Measurements from ENCODE around the gene SNAP29.
"Not testable (repeated sequence)": the region's sequence is repeated elsewhere in the genome, so short reads cannot be mapped to it uniquely, and the experiment has no call there.

SNAP29 gene

DNA sequence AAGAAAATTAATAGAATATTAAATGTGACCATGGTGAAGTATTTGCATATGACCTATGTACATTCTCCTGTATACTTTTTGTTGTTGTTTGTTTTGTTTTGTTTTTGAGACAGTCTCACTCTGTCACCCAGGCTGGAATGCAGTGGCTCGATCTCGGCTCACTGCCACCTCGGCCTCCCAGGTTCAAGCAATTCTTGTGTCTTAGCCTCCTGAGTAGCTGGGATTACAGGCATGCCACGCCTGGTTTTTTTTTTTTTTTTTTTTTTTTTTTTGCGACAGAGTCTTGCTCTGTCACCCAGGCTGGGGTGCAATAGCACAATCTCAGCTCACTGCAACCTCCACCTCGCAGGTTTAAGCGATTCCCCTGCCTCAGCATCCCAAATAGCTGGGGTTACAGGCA lies 38.9 kb downstream of the SNAP29 start:
- H2BK120ac ChIP-seq (ENCODE audit: low read depth, low read length); H3K4me3 ChIP-seq (ENCODE audit: insufficient read depth in 1 of 2, low read depth in 1 of 2, low read length in 2 of 2); H3K9me3 ChIP-seq (ENCODE audit: control insufficient read depth, low read length); H2AFZ ChIP-seq (ENCODE audit: low read depth, low read length); H4K8ac ChIP-seq (ENCODE audit: low read length); H2BK15ac ChIP-seq (ENCODE audit: low read depth, poor library complexity, severe bottlenecking); H4K91ac ChIP-seq (ENCODE audit: low read length); H2AK5ac ChIP-seq (ENCODE audit: low read length, severe bottlenecking); H3K79me1 ChIP-seq (replicated peaks; ENCODE audit: low read length, poor library complexity, severe bottlenecking); H3K18ac ChIP-seq (ENCODE audit: low read depth in 1 of 2, low read length in 2 of 2); H3K36me3 ChIP-seq (ENCODE audit: control insufficient read depth in 1 of 2, insufficient read depth in 2 of 2, low read depth in 1 of 2, low read length in 2 of 2); H3K4me2 ChIP-seq (ENCODE audit: low read length, poor library complexity, severe bottlenecking); H3K4me1 ChIP-seq (ENCODE audit: control insufficient read depth, insufficient read depth, low read depth, low read length); H3K9ac ChIP-seq (ENCODE audit: low read length); H3K27me3 ChIP-seq (ENCODE audit: control insufficient read depth in 1 of 2, insufficient read depth in 1 of 2, low read length in 2 of 2); DNase-seq; H2BK12ac ChIP-seq (ENCODE audit: low read length in 2 of 2); H3K27ac ChIP-seq (ENCODE audit: low read length, poor library complexity, severe bottlenecking); H2BK5ac ChIP-seq (ENCODE audit: low read depth, low read length, poor library complexity, severe bottlenecking); H3K14ac ChIP-seq (ENCODE audit: low read length in 2 of 2); H3K23ac ChIP-seq (ENCODE audit: low read length in 2 of 2); H3K4ac ChIP-seq (ENCODE audit: low read depth in 1 of 2, low read length in 2 of 2): not testable (repeated sequence)
- 86% methylated on average over 6 of the region's 7 CpGs for WGBS

DNA sequence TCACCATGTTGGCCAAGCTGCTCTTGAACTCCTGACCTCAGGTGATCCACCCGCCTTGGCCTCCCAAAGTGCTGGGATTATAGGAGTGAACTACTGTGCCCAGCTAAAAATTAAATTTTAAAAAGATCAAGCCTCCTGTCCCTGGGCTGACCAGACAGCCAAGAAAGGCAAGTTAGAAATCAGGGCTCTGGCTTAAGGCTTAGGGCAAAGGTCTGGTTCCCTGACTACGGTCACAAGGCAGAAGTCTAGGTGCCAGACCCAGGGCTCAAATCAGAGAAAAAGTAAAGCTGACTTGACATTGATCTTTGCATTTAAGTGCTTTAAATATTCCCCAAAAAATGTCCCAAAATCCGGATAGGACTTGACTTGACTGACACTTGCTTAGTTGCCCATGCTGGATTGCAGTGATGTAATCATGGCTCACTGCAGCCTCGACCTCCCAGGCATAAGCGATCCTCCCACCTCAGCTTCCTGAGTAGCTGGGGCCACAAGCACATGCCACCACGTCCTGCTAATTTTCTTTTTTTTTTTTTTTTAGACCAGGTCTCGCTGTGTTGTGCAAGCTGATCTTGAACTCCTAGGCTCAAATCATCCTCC lies 41.1 kb downstream of the SNAP29 start:
- no peak overlapping the region for H3K9ac ChIP-seq (ENCODE audit: low read length)
- no peak overlapping the region for H2BK120ac ChIP-seq (ENCODE audit: low read depth, low read length)
- no peak overlapping the region for H3K23ac ChIP-seq (ENCODE audit: low read length in 2 of 2)
- no peak overlapping the region for H3K27ac ChIP-seq (ENCODE audit: low read length, poor library complexity, severe bottlenecking)
- no peaks in the 10 kb centered on the region for H3K36me3 ChIP-seq (ENCODE audit: control insufficient read depth in 1 of 2, insufficient read depth in 2 of 2, low read depth in 1 of 2, low read length in 2 of 2)
- no peak overlapping the region for H2BK12ac ChIP-seq (ENCODE audit: low read length in 2 of 2)
- WGBS, result 73% methylated on average over 7 of the region's 7 CpGs
- no peak overlapping the region for H3K14ac ChIP-seq (ENCODE audit: low read length in 2 of 2)
- H4K91ac ChIP-seq (ENCODE audit: low read length), result no peak overlapping the region
- H4K8ac ChIP-seq (ENCODE audit: low read length), result no peak overlapping the region
- H3K18ac ChIP-seq (ENCODE audit: low read depth in 1 of 2, low read length in 2 of 2), result no peak overlapping the region
- H3K4me1 ChIP-seq (ENCODE audit: control insufficient read depth, insufficient read depth, low read depth, low read length), result no peaks in the 10 kb centered on the region
- H3K27me3 ChIP-seq (ENCODE audit: control insufficient read depth in 1 of 2, insufficient read depth in 1 of 2, low read length in 2 of 2), result no peaks in the 10 kb centered on the region
- no peak overlapping the region for H2AK5ac ChIP-seq (ENCODE audit: low read length, severe bottlenecking)
- H2BK15ac ChIP-seq (ENCODE audit: low read depth, poor library complexity, severe bottlenecking), result no peak overlapping the region
- no peak overlapping the region for H3K4ac ChIP-seq (ENCODE audit: low read depth in 1 of 2, low read length in 2 of 2)
- H3K79me1 ChIP-seq (replicated peaks; ENCODE audit: low read length, poor library complexity, severe bottlenecking), result no peaks in the 10 kb centered on the region
- no peak overlapping the region for H3K4me2 ChIP-seq (ENCODE audit: low read length, poor library complexity, severe bottlenecking)
- no peak for DNase-seq
- no peak overlapping the region for H2BK5ac ChIP-seq (ENCODE audit: low read depth, low read length, poor library complexity, severe bottlenecking)
- H3K9me3 ChIP-seq (ENCODE audit: control insufficient read depth, low read length), result no peaks in the 10 kb centered on the region
- no peak overlapping the region for H3K4me3 ChIP-seq (ENCODE audit: insufficient read depth in 1 of 2, low read depth in 1 of 2, low read length in 2 of 2)
- no peak overlapping the region for H2AFZ ChIP-seq (ENCODE audit: low read depth, low read length)

DNA sequence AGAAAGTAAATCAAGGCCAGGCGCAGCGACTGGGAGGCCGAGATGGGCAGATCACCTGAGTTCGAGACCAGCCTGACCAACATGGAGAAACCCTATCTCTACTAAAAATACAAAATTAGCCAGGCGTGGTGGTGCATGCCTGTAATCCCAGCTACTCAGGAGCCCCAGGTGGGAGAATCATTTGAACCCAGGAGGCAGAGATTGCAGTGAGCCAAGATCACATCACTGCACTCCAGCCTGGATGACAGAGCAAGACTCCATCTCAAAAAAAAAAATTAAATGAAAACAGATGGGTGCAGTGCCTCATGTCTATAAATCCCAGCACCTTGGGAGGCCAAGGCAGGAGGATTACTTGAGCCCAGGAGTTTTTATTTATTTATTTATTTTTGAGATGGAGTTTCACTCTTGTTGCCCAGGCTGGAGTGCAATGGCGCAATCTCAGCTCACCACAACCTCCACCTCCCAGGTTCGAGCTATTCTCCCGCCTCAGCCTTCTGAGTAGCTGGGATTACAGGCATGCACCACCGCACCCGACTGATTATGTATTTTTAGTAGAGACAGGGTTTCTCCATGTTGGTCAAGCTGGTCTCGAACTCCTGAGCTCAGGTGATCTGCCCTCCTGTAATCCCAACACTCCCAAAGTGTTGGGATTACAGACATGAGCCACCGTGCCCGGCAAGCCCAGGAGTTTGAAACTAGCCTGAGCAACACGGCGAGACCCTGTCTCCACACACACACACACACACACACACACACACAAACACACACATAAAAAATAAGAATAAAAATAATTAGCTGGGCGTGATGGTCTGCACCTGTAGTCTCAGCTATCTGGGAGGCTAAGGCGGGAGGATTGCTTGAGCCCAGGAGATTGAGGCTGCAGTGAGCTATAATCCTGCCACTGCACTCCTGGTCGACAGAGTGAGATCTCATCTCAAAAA lies 42.6 kb downstream of the SNAP29 start:
- 86% methylated on average over 12 of the region's 18 CpGs for WGBS
- not testable (repeated sequence) for H2BK15ac ChIP-seq (ENCODE audit: low read depth, poor library complexity, severe bottlenecking); H3K4me1 ChIP-seq (ENCODE audit: control insufficient read depth, insufficient read depth, low read depth, low read length); H3K27ac ChIP-seq (ENCODE audit: low read length, poor library complexity, severe bottlenecking); H3K4me2 ChIP-seq (ENCODE audit: low read length, poor library complexity, severe bottlenecking); H3K4ac ChIP-seq (ENCODE audit: low read depth in 1 of 2, low read length in 2 of 2); H3K9ac ChIP-seq (ENCODE audit: low read length); H3K36me3 ChIP-seq (ENCODE audit: control insufficient read depth in 1 of 2, insufficient read depth in 2 of 2, low read depth in 1 of 2, low read length in 2 of 2); H4K8ac ChIP-seq (ENCODE audit: low read length); H2BK5ac ChIP-seq (ENCODE audit: low read depth, low read length, poor library complexity, severe bottlenecking); H3K18ac ChIP-seq (ENCODE audit: low read depth in 1 of 2, low read length in 2 of 2); H3K9me3 ChIP-seq (ENCODE audit: control insufficient read depth, low read length); H2BK120ac ChIP-seq (ENCODE audit: low read depth, low read length); H4K91ac ChIP-seq (ENCODE audit: low read length); H2AK5ac ChIP-seq (ENCODE audit: low read length, severe bottlenecking); DNase-seq; H3K4me3 ChIP-seq (ENCODE audit: insufficient read depth in 1 of 2, low read depth in 1 of 2, low read length in 2 of 2); H3K27me3 ChIP-seq (ENCODE audit: control insufficient read depth in 1 of 2, insufficient read depth in 1 of 2, low read length in 2 of 2); H2AFZ ChIP-seq (ENCODE audit: low read depth, low read length); H3K14ac ChIP-seq (ENCODE audit: low read length in 2 of 2); H2BK12ac ChIP-seq (ENCODE audit: low read length in 2 of 2); H3K79me1 ChIP-seq (replicated peaks; ENCODE audit: low read length, poor library complexity, severe bottlenecking)
- H3K23ac ChIP-seq (ENCODE audit: low read length in 2 of 2), result peak overlapping the region in 1 of 2 experiments; percentile 59

DNA sequence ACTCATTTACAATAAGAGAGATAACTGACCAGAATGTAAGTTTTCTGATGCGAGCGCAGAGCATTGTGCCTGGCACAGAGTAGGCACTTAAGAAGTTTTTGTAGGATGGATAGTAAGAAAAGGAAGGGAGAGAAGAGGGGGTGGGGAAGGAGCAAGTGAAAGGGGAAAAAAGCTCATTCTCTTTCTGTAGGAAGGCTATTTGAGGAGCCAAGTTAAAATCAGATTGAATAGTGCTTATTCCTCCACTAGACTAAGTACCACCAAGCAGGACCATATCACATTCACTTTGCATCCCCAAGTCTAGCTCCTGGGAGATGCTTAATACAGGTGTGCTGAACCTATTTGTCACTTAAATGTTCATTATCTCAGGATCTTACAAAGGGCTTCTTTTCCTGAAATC lies 44.3 kb downstream of the SNAP29 start:
- H2BK12ac ChIP-seq (ENCODE audit: low read length in 2 of 2), result no peak overlapping the region
- no peak overlapping the region for H3K4me3 ChIP-seq (ENCODE audit: insufficient read depth in 1 of 2, low read depth in 1 of 2, low read length in 2 of 2)
- no peak overlapping the region for H3K18ac ChIP-seq (ENCODE audit: low read depth in 1 of 2, low read length in 2 of 2)
- H2AK5ac ChIP-seq (ENCODE audit: low read length, severe bottlenecking), result no peak overlapping the region
- H3K4ac ChIP-seq (ENCODE audit: low read depth in 1 of 2, low read length in 2 of 2), result no peak overlapping the region
- no peak overlapping the region for H2BK15ac ChIP-seq (ENCODE audit: low read depth, poor library complexity, severe bottlenecking)
- H4K91ac ChIP-seq (ENCODE audit: low read length), result no peak overlapping the region
- H2BK120ac ChIP-seq (ENCODE audit: low read depth, low read length), result no peak overlapping the region
- H3K4me2 ChIP-seq (ENCODE audit: low read length, poor library complexity, severe bottlenecking), result no peak overlapping the region
- no peak overlapping the region for H2AFZ ChIP-seq (ENCODE audit: low read depth, low read length)
- H2BK5ac ChIP-seq (ENCODE audit: low read depth, low read length, poor library complexity, severe bottlenecking), result no peak overlapping the region
- peaks cover 0 to 3% of the 10 kb centered on the region in 2 experiments for H3K27me3 ChIP-seq (ENCODE audit: control insufficient read depth in 1 of 2, insufficient read depth in 1 of 2, low read length in 2 of 2)
- no peak for DNase-seq
- H3K79me1 ChIP-seq (replicated peaks; ENCODE audit: low read length, poor library complexity, severe bottlenecking), result no peaks in the 10 kb centered on the region
- no peak overlapping the region for H3K23ac ChIP-seq (ENCODE audit: low read length in 2 of 2)
- H3K36me3 ChIP-seq (ENCODE audit: control insufficient read depth in 1 of 2, insufficient read depth in 2 of 2, low read depth in 1 of 2, low read length in 2 of 2), result no peaks in the 10 kb centered on the region
- H3K14ac ChIP-seq (ENCODE audit: low read length in 2 of 2), result no peak overlapping the region
- no peak overlapping the region for H4K8ac ChIP-seq (ENCODE audit: low read length)
- H3K4me1 ChIP-seq (ENCODE audit: control insufficient read depth, insufficient read depth, low read depth, low read length), result no peaks in the 10 kb centered on the region
- no peak overlapping the region for H3K9ac ChIP-seq (ENCODE audit: low read length)
- 90% methylated on average over 2 of the region's 2 CpGs for WGBS
- H3K27ac ChIP-seq (ENCODE audit: low read length, poor library complexity, severe bottlenecking), result no peak overlapping the region
- H3K9me3 ChIP-seq (ENCODE audit: control insufficient read depth, low read length), result no peaks in the 10 kb centered on the region
